Endodermal cell (in vitro differentiated cells): Measurements from ENCODE around the gene COLEC12. TPM values are rescaled to one million over a fixed set of nuclear protein-coding genes. Genes with fewer than 3 reads are reported as not detected.

Source experiments
- DNase-seq: peaks from one replicate; pipeline ENCODE4 v3.0.0-alpha.2; 2017
- H3K27ac ChIP-seq: 2 replicates; pipeline ENCODE4 v1.5.1; 2013; ENCODE audit warnings: mild to moderate bottlenecking, low read depth, low read length, moderate library complexity
- H3K27me3 ChIP-seq: 2 replicates; pipeline ENCODE4 v1.6.1; 2013; ENCODE audit warnings: mild to moderate bottlenecking, low read length, moderate library complexity; ENCODE audit not compliant: insufficient read depth, control insufficient read depth, poor library complexity, severe bottlenecking
- H3K36me3 ChIP-seq: 2 replicates; pipeline ENCODE4 v1.7.0; 2013; ENCODE audit warnings: mild to moderate bottlenecking, low read length, moderate library complexity; ENCODE audit not compliant: control insufficient read depth, insufficient read depth
- H3K4me1 ChIP-seq: one replicate; pipeline ENCODE4 v1.7.0; 2013; ENCODE audit warnings: low read length; ENCODE audit not compliant: control insufficient read depth, insufficient read depth
- H3K4me3 ChIP-seq: 2 replicates; pipeline ENCODE4 v1.5.1; 2013; ENCODE audit warnings: mild to moderate bottlenecking, low read length, moderate library complexity
- H3K9ac ChIP-seq: 2 replicates; pipeline ENCODE4 v1.6.1; 2013; ENCODE audit warnings: mild to moderate bottlenecking, low read length, moderate library complexity; ENCODE audit not compliant: poor library complexity, severe bottlenecking; ENCODE audit errors: extremely low read depth
- H3K9me3 ChIP-seq: 2 replicates; pipeline ENCODE4 v1.6.1; 2013; ENCODE audit warnings: mild to moderate bottlenecking, low read length, moderate library complexity; ENCODE audit not compliant: control insufficient read depth
- H3K27ac Mint-ChIP-seq: 2 replicates; pipeline ENCODE4 v1.8.0; 2020; ENCODE audit warnings: mixed read lengths
- H3K27me3 Mint-ChIP-seq: 2 replicates; pipeline ENCODE4 v1.8.0; 2021; ENCODE audit warnings: mild to moderate bottlenecking, mixed read lengths; ENCODE audit not compliant: insufficient read depth
- H3K36me3 Mint-ChIP-seq: 2 replicates; pipeline ENCODE4 v1.8.0; 2020; ENCODE audit warnings: low read depth, mixed read lengths
- H3K4me1 Mint-ChIP-seq: 2 replicates; pipeline ENCODE4 v1.8.0; 2020; ENCODE audit warnings: mixed read lengths
- H3K4me3 Mint-ChIP-seq: 2 replicates; pipeline ENCODE4 v1.8.0; 2020; ENCODE audit warnings: mild to moderate bottlenecking, moderate library complexity, mixed read lengths
- H3K9me3 Mint-ChIP-seq: 2 replicates; pipeline ENCODE4 v1.8.0; 2020; ENCODE audit warnings: mild to moderate bottlenecking, mixed read lengths
- CTCF ChIP-seq: fragments of 200-600 bp; sonication (generic); conservative IDR thresholded peaks from 2 replicates; pipeline ENCODE4 v1.5.0; 2021; ENCODE audit warnings: antibody characterized with exemption, mild to moderate bottlenecking
- WGBS, 2 experiments: methylation state at CpG; one replicate each; pipeline versions ENCODE4 v1.1.5 to v1.1.7; 2013; ENCODE audit warnings: missing lambda C conversion rate in 2 of 2, mixed read lengths in 1 of 2; ENCODE audit not compliant: insufficient coverage in 1 of 2, insufficient read length in 1 of 2; 5-methylcytosine and 5-hydroxymethylcytosine counted together
- total RNA-seq, 2 donors: library from RNA; stranded (reverse); fragmentation: NEBNext Ultra II Directional in 1 of 2; extraction: Animal tissue kit (Norgen Biotek cat#: 25700) in 1 of 2; gene quantifications; 2 replicates in 1 of 2; 3 replicates in 1 of 2; pipeline ENCODE4 v1.2.1, GENCODE V29; 2021

Gene COLEC12
- total RNA-seq, 2 donors from 2014 or later = 123 TPM

GRCh38 chr18:361941-362310, 138.6 kb downstream of the COLEC12 start:
- no peaks in the 10 kb centered on the region for H3K9me3 ChIP-seq
- peaks cover 24% of the 10 kb centered on the region for H3K4me1 Mint-ChIP-seq
- H3K9ac ChIP-seq = peak overlapping the region; percentile 2
- peak overlapping the region; percentile 84 for H3K27ac ChIP-seq
- peaks cover 26% of the 10 kb centered on the region for H3K4me1 ChIP-seq
- H3K9me3 Mint-ChIP-seq = no peaks in the 10 kb centered on the region
- H3K27ac Mint-ChIP-seq = no peak overlapping the region
- no peak for TF ChIP-seq CTCF
- H3K36me3 Mint-ChIP-seq = peaks cover 6% of the 10 kb centered on the region
- no peaks in the 10 kb centered on the region for H3K27me3 ChIP-seq
- WGBS, 2 experiments = 39 to 65% methylated on average over 5 to 7 of the region's 7 CpGs
- no peak overlapping the region for H3K4me3 Mint-ChIP-seq
- H3K36me3 ChIP-seq = peaks cover 67% of the 10 kb centered on the region
- no peak overlapping the region for H3K4me3 ChIP-seq
- H3K27me3 Mint-ChIP-seq = no peaks in the 10 kb centered on the region
- no peak for DNase-seq

- peaks cover 67% of the 10 kb centered on the region for H3K36me3 ChIP-seq
- no peak for DNase-seq
- peaks cover 20% of the 10 kb centered on the region for H3K4me1 ChIP-seq
- Mint-ChIP-seq H3K4me1 (peaks cover 17% of the 10 kb centered on the region), H3K27me3 (no peaks in the 10 kb centered on the region), H3K36me3 (peaks cover 11% of the 10 kb centered on the region), H3K27ac (no peak overlapping the region), H3K9me3 (no peaks in the 10 kb centered on the region), H3K4me3 (no peak overlapping the region)
- no peak for TF ChIP-seq CTCF
- WGBS, 2 experiments = 93 to 95% methylated on average over 3 to 4 of the region's 7 CpGs
- no peak overlapping the region for H3K9ac ChIP-seq
- H3K9me3 ChIP-seq = no peaks in the 10 kb centered on the region
- no peaks in the 10 kb centered on the region for H3K27me3 ChIP-seq
- no peak overlapping the region for H3K27ac ChIP-seq
- H3K4me3 ChIP-seq = no peak overlapping the region
Measured at GRCh38 chr18:361100-361732, 139.3 kb downstream of the COLEC12 start.

GRCh38 chr18:360676-361075, 139.8 kb downstream of the COLEC12 start:
- Histone ChIP-seq H3K4me1 (peaks cover 20% of the 10 kb centered on the region), H3K36me3 (peaks cover 67% of the 10 kb centered on the region), H3K9ac (no peak overlapping the region), H3K27ac (no peak overlapping the region), H3K27me3 (no peaks in the 10 kb centered on the region), H3K4me3 (no peak overlapping the region), H3K9me3 (no peaks in the 10 kb centered on the region)
- Mint-ChIP-seq H3K27me3 (no peaks in the 10 kb centered on the region), H3K36me3 (peaks cover 11% of the 10 kb centered on the region), H3K4me1 (peaks cover 13% of the 10 kb centered on the region), H3K27ac (no peak overlapping the region), H3K4me3 (no peak overlapping the region), H3K9me3 (no peaks in the 10 kb centered on the region)
- no peak for DNase-seq
- no peak for TF ChIP-seq CTCF
- 86 to 90% methylated on average over 1 to 2 of the region's 2 CpGs for WGBS, 2 experiments
